Breast epithelium (tissue), 4 donors: ENCODE results near the gene SCYGR1. TPM values are rescaled to one million over a fixed set of nuclear protein-coding genes. Genes with fewer than 3 reads are reported as not detected.
"Not testable (repeated sequence)": the region's sequence is repeated elsewhere in the genome, so short reads cannot be mapped to it uniquely, and the experiment has no call there.

Experiments used
- DNase-seq, 2 donors: peaks; one replicate each; pipeline ENCODE4 v3.0.0-alpha.2; 2019; ENCODE audit warnings: low spot score in 2 of 2
- H3K27ac ChIP-seq, 2 donors: fragments of 200-600 bp; sonication (generic) in 1 of 2; one replicate each; pipeline ENCODE4 v1.5.1; 2016 to 2019; ENCODE audit warnings: mild to moderate bottlenecking in 1 of 2
- H3K27me3 ChIP-seq, 2 donors: fragments of 200-600 bp; sonication (generic) in 1 of 2; one replicate each; pipeline versions ENCODE4 v1.5.1 to v1.6.0; 2017 to 2019; ENCODE audit warnings: control low read depth in 1 of 2, mild to moderate bottlenecking in 1 of 2
- H3K36me3 ChIP-seq: fragments of 200-600 bp; one replicate; pipeline ENCODE4 v1.5.1; 2019
- H3K4me1 ChIP-seq, 2 donors: fragments of 200-600 bp; sonication (generic); one replicate each; pipeline ENCODE4 v1.5.1; 2016 to 2019; ENCODE audit warnings: control low read depth in 1 of 2
- H3K4me3 ChIP-seq, 3 donors: fragments of 200-600 bp; sonication (generic); 1 replicate in 2 of 3; 2 replicates in 1 of 3; pipeline ENCODE4 v1.5.1; 2016 to 2019; ENCODE audit warnings: mild to moderate bottlenecking in 3 of 3, moderate library complexity in 2 of 3
- H3K9me3 ChIP-seq, 2 donors: fragments of 200-600 bp; sonication (generic) in 1 of 2; one replicate each; pipeline ENCODE4 v1.5.1; 2016 to 2019; ENCODE audit warnings: control low read depth in 1 of 2
- POLR2A ChIP-seq: fragments of 450-650 bp; IDR thresholded peaks from one replicate; pipeline ENCODE4 v1.6.1; 2016; ENCODE audit warnings: antibody characterized with exemption, mild to moderate bottlenecking, moderate library complexity
- POLR2AphosphoS5 ChIP-seq, 3 donors: sonication (generic); formaldehyde crosslinking; IDR thresholded peaks; one replicate each; pipeline ENCODE4 v1.6.1; 2017; ENCODE audit warnings: antibody characterized with exemption in 3 of 3
- intact Hi-C: fragments of 100-400 bp; cut with DNase I; formaldehyde crosslinking; loops from one replicate; pipeline ENCODE4 v1.15.1; 2023; ENCODE audit warnings: low total_unique reads
- total RNA-seq, 3 donors: library from RNA; depleted of rRNA; stranded (reverse); fragments of >200 nt; gene quantifications; one replicate each; pipeline ENCODE4 v1.1.0, GENCODE V29; 2016
- TF ChIP-seq, protein P1 (sequence below), 3 donors: fragments of 450-650 bp; IDR thresholded peaks; one replicate each; pipeline ENCODE4 v1.5.1; 2016 to 2017; ENCODE audit warnings: antibody characterized with exemption in 3 of 3, mild to moderate bottlenecking in 3 of 3, moderate library complexity in 3 of 3

The SCYGR1 gene
- total RNA-seq, 3 donors from 2014 or later = not detected

DNA sequence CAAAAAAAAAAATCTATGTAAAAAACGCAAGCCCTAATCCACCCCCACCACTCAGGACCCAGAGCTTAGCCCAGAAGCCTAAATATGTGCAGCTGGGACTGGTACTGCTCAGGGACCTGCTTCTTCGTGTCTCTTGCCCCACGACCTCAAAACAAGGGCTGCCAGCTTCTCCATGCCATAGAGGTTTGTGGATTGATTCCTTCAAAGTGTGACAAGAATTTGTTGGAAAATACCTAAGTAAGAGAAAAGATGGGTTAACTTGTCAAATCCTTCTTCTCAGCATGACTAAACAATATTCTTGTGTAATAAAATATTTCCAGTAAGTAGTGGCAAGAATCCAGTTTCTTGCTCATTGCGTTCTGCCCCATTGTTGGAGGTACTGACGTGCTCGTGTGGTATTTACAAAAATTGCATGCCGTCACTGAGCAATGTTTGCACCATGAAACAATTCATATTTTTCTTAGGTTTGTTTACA lies 825 bp upstream of the SCYGR1 start:
- no peak for DNase-seq
- Histone ChIP-seq H3K27ac (no peak overlapping the region), H3K27me3 (no peaks in the 10 kb centered on the region), H3K4me1 (no peaks in the 10 kb centered on the region), H3K36me3 (no peaks in the 10 kb centered on the region), H3K4me3 (no peak overlapping the region), H3K9me3 (no peaks in the 10 kb centered on the region)
- intact Hi-C loops = loop anchor here (5.0 kb wide), 1 partner anchor 1736 kb away; no protein-coding TSS in a partner anchor
- TF ChIP-seq POLR2AphosphoS5 (IDR thresholded peaks at IDR 0.05) (no peak), POLR2A (no peak)
- TF ChIP-seq, protein P1, sequence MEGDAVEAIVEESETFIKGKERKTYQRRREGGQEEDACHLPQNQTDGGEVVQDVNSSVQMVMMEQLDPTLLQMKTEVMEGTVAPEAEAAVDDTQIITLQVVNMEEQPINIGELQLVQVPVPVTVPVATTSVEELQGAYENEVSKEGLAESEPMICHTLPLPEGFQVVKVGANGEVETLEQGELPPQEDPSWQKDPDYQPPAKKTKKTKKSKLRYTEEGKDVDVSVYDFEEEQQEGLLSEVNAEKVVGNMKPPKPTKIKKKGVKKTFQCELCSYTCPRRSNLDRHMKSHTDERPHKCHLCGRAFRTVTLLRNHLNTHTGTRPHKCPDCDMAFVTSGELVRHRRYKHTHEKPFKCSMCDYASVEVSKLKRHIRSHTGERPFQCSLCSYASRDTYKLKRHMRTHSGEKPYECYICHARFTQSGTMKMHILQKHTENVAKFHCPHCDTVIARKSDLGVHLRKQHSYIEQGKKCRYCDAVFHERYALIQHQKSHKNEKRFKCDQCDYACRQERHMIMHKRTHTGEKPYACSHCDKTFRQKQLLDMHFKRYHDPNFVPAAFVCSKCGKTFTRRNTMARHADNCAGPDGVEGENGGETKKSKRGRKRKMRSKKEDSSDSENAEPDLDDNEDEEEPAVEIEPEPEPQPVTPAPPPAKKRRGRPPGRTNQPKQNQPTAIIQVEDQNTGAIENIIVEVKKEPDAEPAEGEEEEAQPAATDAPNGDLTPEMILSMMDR (IDR thresholded peaks at IDR 0.05) = no peak

DNA sequence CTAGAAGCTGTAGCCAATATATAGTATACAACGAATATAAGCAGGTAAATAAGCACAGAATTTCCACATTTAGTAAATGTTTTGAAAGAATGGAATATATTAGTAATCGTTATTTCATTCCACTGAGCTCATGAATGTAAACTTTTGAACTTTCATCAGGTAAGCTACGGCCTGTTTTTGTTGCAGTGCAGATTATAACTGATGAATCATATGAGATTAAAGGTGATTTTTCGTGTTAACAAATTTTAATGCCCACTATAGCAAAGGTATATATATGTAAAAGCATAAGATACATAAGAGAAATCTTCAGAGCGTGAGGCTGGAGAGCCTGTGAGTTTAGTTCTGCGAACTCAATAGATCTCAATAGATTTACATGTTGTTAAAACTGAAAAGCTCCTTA lies 1.1 kb downstream of the SCYGR1 start:
- Histone ChIP-seq H3K9me3 (no peaks in the 10 kb centered on the region), H3K4me3 (no peak overlapping the region), H3K27ac (no peak overlapping the region), H3K36me3 (no peaks in the 10 kb centered on the region), H3K27me3 (no peaks in the 10 kb centered on the region), H3K4me1 (no peaks in the 10 kb centered on the region)
- intact Hi-C loops = loop anchor here (5.0 kb wide), 1 partner anchor 1734 kb away; no protein-coding TSS in a partner anchor
- DNase-seq = no peak
- TF ChIP-seq POLR2A (no peak), POLR2AphosphoS5 (IDR thresholded peaks at IDR 0.05) (no peak)
- TF ChIP-seq, protein P1 (IDR thresholded peaks at IDR 0.05) = no peak

DNA sequence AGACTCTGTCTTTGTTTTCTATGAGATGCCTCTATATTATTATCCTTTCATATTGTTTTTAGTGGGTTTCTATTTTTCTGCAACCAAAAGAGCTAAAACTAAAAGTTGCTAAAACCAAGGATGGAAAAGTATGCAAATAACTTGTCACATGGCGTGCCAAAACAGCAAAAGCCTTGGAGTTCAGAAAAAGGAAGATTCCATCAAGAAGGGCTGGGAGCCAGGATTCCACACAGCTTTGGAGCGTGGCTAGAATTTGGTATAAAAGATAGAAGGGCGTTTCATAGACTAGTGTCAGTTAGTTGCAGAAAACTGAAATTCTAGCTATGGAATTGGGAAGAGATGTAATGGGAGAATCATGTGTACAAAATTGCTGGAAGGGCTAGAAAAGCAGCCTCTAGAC lies 4.1 kb downstream of the SCYGR1 start:
- Histone ChIP-seq H3K4me1 (no peaks in the 10 kb centered on the region), H3K36me3 (no peaks in the 10 kb centered on the region), H3K27ac (no peak overlapping the region), H3K9me3 (no peaks in the 10 kb centered on the region), H3K4me3 (no peak overlapping the region), H3K27me3 (no peaks in the 10 kb centered on the region)
- DNase-seq = no peak
- no peak for TF ChIP-seq POLR2A
- TF ChIP-seq, protein P1 (IDR thresholded peaks at IDR 0.05) = no peak
- no peak for TF ChIP-seq POLR2AphosphoS5 (IDR thresholded peaks at IDR 0.05)
- intact Hi-C loops = no loop called here

DNA sequence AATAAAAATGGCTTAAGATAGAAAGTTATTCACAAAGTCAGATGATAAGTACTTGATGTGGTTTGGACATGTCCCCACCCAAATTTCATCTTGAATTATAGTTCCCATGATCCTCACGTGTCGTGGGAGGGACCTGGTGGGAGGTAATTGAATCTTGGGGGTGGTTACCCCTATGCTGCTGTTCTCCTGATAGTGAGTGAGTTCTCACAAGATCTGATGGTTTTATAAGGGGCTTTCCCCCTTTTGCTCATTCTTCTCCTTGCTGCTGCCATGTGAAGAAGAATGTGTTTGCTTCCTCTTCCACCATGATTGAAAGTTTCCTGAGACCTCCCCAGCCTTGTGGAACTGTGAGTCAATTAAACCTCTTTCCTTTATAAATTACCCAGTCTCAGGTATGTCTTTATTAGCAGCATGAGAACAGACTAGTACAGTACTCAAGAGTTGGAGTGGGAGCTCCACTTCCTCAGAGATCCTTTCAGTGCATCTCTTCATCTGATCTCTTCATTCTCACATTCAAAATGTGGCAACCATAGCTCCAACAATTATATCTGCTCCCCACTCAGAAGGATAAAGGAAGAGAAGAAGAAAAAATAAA lies 5.4 kb downstream of the SCYGR1 start:
- intact Hi-C loops, H3K9me3 ChIP-seq: not testable (repeated sequence)

DNA sequence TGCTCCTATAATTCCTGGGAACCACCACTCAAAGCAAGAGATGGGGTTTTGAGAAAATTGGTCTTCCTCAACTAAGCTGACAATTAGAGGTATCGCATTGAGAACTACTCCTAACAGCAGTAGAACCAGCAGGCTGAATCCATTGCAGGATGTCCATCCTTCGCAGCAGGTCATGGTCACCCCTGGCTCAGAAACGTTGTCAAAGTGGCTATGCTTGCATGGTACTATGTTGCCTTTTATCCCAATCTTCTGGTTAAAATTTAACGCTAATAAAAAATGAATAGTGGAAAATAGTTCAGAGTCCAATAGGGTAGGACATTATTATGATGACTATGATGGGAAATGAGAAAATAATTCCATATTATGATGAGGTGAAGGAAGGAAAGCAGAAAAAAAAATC lies 8.7 kb downstream of the SCYGR1 start, which contains the start of gene TM4SF20:
Gene TM4SF20, minus strand, starts transcription at position 212 of the 400 bp plus-strand sequence. Its CDS starts 38 bp downstream, at position 174.
- DNase-seq = no peak
- H3K27me3 ChIP-seq = no peaks in the 10 kb centered on the region
- H3K36me3 ChIP-seq = no peaks in the 10 kb centered on the region
- H3K9me3 ChIP-seq = no peaks in the 10 kb centered on the region
- H3K4me1 ChIP-seq = no peaks in the 10 kb centered on the region
- H3K4me3 ChIP-seq = no peak within 1 kb of the TSS
- TF ChIP-seq POLR2AphosphoS5 (IDR thresholded peaks at IDR 0.05) = no peak
- no peak for TF ChIP-seq POLR2A
- TF ChIP-seq, protein P1 (IDR thresholded peaks at IDR 0.05) = no peak
- H3K27ac ChIP-seq = no peak within 1 kb of the TSS
- intact Hi-C loops = no loop called here

More for the DNA sequence above, 5.4 kb downstream of the SCYGR1 start:
- not testable (repeated sequence) for H3K36me3 ChIP-seq, H3K4me1 ChIP-seq, H3K27me3 ChIP-seq, H3K4me3 ChIP-seq, H3K27ac ChIP-seq, DNase-seq
